Activated T-helper 17 cell treated with anti-CD3 and anti-CD28 coated beads, Interleukin-2, amount 50 U/mL, for 72 hours (primary cell): ENCODE results near the gene HMG20A. TPM values are rescaled to one million over a fixed set of nuclear protein-coding genes. Genes with fewer than 3 reads are reported as not detected.

Source experiments
- ATAC-seq: fragments of 150-1000 bp; cut with Tn5 transposase; replicated peaks from 2 replicates; pipeline ENCODE4 v1.10.0; 2021; ENCODE audit warnings: mild to moderate bottlenecking, moderate library complexity
- H3K27ac Mint-ChIP-seq: one replicate; pipeline ENCODE4 v1.8.0; 2022; ENCODE audit warnings: mixed read lengths
- H3K27me3 Mint-ChIP-seq: one replicate; pipeline ENCODE4 v1.8.0; 2022; ENCODE audit warnings: mixed read lengths
- H3K36me3 Mint-ChIP-seq: one replicate; pipeline ENCODE4 v1.8.0; 2022; ENCODE audit warnings: low read depth, mild to moderate bottlenecking, mixed read lengths
- H3K4me1 Mint-ChIP-seq: one replicate; pipeline ENCODE4 v1.8.0; 2022; ENCODE audit warnings: mixed read lengths
- H3K4me3 Mint-ChIP-seq: one replicate; pipeline ENCODE4 v1.8.0; 2022; ENCODE audit warnings: mild to moderate bottlenecking, mixed read lengths
- H3K9me3 Mint-ChIP-seq: one replicate; pipeline ENCODE4 v1.8.0; 2022; ENCODE audit warnings: mixed read lengths
- total RNA-seq, 2 donors: library from RNA; stranded (reverse); gene quantifications; one replicate each; pipeline ENCODE4 v1.2.3, GENCODE V29; 2022

The HMG20A gene
- total RNA-seq, 2 donors from 2014 or later: 30.4 to 31.2 TPM

DNA sequence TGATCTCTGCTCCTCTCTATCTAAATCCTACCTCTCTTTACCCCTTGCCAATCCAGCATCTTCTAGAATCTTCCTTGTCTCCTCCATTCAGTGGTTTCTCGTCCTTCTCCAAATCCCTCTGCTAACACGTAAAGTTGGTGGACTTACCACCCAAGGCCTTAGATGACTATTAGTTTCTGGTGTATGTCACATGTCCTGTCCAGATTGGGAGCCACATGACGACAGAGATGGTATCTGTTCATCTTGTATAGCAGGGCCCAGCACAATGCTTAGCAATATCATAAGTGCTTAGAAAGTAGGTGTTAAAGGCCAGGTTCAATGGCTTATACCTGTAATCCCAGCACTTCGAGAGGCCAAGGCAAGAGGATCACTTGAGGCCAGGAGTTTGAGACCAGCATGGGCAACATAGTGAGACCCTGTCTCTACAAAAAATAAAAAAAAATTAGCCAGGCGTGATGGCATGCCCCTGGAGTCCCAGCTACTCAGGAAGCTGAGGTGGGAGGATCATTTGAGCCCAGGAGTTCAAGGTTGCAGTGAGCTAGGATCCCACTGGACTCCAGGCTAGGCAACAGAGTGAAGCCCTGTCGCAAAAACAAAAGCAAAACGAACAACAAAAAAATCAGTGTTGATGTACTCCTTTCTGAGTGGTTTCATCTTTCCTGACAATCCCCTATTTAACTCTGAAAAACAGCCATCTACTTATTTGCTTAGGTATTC is 81.8 kb downstream of the HMG20A start:
- no peaks in the 10 kb centered on the region for H3K4me1 Mint-ChIP-seq
- H3K9me3 Mint-ChIP-seq: no peaks in the 10 kb centered on the region
- no peak overlapping the region for H3K27ac Mint-ChIP-seq
- H3K27me3 Mint-ChIP-seq: no peaks in the 10 kb centered on the region
- no peaks in the 10 kb centered on the region for H3K36me3 Mint-ChIP-seq
- no peak for ATAC-seq
- no peak overlapping the region for H3K4me3 Mint-ChIP-seq

DNA sequence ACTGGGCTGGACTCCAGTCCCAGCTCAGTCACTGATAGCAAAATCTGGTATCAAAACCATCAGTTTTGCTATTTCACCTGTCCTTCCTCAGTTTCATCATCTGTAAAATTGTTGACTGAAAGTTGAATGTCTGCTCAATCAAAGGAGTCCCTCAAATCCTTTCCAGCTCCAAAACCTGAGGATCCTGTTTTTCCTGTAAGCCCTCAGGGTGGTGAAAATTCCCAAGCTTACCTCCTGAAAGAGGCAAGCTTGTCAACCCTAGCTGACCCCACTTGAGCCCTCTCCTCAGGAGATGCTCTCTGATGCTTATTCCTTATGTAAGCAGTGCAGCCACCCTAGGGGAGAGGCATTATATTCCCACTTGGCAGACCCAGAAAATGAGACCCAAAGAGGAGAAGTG is 82.6 kb downstream of the HMG20A start:
- Mint-ChIP-seq H3K27ac (no peak overlapping the region), H3K4me1 (peaks cover 3% of the 10 kb centered on the region), H3K9me3 (no peaks in the 10 kb centered on the region), H3K36me3 (no peaks in the 10 kb centered on the region), H3K27me3 (no peaks in the 10 kb centered on the region), H3K4me3 (no peak overlapping the region)
- ATAC-seq: no peak

DNA sequence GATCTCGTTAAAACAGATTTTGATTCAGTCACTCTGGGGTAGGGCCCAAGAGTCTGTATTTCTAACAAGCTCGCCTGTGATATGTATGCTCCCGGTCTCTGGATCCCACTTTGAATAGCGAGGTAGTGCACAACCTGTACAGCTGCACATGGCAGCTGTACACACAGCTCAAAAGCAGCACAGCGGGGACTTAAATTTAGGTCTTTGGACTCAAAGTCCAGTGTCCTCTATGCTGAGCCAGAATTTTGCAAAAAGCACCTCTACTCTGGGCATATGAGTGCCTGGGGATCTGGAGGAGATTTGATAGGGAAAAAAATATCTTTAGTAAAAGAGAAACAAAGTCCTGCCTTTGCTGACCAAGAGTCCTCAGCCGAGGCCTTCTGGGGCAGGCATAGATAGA is 83.1 kb downstream of the HMG20A start:
- Mint-ChIP-seq H3K27me3 (no peaks in the 10 kb centered on the region), H3K36me3 (no peaks in the 10 kb centered on the region), H3K27ac (no peak overlapping the region), H3K4me1 (peaks cover 7% of the 10 kb centered on the region), H3K4me3 (no peak overlapping the region), H3K9me3 (no peaks in the 10 kb centered on the region)
- ATAC-seq: no peak

DNA sequence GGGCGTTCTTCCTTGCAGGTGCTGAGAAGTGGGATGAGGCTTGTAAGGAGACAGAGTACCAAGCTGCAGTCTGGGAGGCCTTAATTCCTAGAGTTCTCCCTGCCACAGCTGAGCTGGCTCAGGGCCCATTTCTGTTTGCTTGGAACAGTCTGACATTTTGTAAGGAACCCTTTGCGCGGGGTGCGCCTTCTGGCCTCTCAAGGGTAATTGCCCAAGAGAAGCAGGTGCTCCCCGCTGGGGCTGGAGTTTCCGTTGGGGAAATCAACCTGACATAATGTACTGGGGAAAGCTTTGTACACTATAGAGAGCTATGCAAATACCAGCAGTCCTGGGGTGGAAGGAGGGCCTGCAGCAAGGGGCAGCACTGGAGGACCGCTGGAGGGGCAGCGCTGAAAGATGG is 83.6 kb downstream of the HMG20A start:
- no peaks in the 10 kb centered on the region for H3K27me3 Mint-ChIP-seq
- H3K4me3 Mint-ChIP-seq: no peak overlapping the region
- H3K9me3 Mint-ChIP-seq: no peaks in the 10 kb centered on the region
- H3K36me3 Mint-ChIP-seq: no peaks in the 10 kb centered on the region
- peaks cover 7% of the 10 kb centered on the region for H3K4me1 Mint-ChIP-seq
- ATAC-seq: no peak
- no peak overlapping the region for H3K27ac Mint-ChIP-seq

DNA sequence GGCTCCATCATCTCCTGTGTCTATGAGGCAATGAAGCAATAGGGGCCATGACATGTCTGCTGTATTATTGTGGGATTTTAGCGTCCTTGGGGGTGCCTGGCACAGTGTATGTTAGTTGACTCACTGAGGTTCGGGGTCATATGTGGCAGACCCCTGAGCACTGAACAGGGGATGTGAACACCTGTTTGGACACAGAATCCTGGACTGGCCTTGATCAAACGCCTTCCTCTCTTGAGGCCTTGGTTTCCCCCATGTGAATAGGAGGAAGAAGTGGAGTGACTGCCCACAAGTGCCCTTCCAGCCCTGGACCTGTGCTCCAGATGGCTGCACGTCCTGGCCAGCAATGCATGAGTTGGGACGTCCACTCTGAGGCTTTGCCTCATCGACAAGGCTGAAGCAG is 84.2 kb downstream of the HMG20A start:
- no peak for ATAC-seq
- no peaks in the 10 kb centered on the region for H3K9me3 Mint-ChIP-seq
- H3K27me3 Mint-ChIP-seq: no peaks in the 10 kb centered on the region
- peaks cover 7% of the 10 kb centered on the region for H3K4me1 Mint-ChIP-seq
- H3K27ac Mint-ChIP-seq: no peak overlapping the region
- no peak overlapping the region for H3K4me3 Mint-ChIP-seq
- no peaks in the 10 kb centered on the region for H3K36me3 Mint-ChIP-seq

DNA sequence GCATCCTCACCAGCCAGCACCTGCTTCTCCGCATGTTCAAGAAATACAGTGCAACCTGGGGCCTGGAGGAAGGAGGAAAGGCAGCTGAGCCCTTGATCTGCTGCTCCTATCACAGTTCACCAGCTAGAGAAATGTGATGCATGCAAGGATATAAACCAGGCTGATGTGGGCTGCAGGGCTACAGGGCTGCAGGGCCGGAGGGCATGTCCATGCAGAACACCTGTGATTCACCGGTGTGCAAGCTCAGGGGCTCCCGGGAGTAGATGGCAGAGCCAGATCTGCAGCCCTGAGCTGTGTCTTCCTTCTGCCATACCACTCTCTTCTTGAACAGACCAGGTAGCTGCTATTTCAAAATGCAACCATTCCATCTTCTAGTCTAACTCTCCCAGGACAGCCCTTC is 84.9 kb downstream of the HMG20A start:
- H3K27me3 Mint-ChIP-seq: no peaks in the 10 kb centered on the region
- H3K9me3 Mint-ChIP-seq: no peaks in the 10 kb centered on the region
- no peak for ATAC-seq
- no peak overlapping the region for H3K27ac Mint-ChIP-seq
- no peaks in the 10 kb centered on the region for H3K36me3 Mint-ChIP-seq
- H3K4me1 Mint-ChIP-seq: peaks cover 7% of the 10 kb centered on the region
- no peak overlapping the region for H3K4me3 Mint-ChIP-seq

DNA sequence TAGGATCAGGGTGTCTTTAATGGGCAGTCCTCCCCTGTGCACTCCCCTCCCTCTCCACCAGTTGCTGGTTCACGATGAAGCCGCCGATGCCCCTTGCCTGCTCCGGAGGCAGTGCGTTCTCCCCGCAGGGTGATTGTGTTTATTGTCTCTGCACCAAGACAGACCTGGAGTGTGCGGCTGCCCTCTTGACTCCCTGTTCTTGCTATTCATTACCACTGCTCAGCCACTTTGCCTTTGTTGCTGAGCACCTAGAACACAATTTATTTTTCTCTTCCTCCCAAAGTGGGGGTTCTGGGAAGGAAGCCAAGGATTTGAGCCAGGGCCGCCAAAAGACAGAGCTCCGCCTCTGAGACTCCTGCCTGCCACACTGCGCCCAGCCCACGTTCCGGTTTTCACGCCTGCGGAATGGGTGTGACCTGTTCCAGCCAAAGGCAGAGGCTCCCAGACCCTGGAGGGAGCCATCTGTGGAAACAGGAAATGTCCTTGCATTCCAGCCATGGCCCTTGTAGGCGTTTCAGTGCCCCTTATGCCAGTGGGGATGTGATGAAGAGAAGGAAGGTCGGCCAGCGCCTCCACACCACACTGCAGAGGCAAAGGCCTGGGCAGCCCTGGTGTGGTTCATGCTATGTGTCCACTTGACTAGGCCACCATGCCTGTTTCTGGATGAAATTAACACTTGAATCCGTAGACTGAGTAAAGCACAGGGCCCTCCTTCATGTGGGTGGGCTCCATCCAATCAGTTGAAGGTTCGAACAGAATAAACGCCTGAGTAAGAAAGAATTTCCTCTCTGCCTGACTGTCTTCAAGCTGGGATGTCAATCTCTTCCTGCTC is 85.8 kb downstream of the HMG20A start:
- Mint-ChIP-seq H3K4me1 (peaks cover 7% of the 10 kb centered on the region), H3K27ac (no peak overlapping the region), H3K9me3 (no peaks in the 10 kb centered on the region), H3K36me3 (no peaks in the 10 kb centered on the region), H3K27me3 (no peaks in the 10 kb centered on the region), H3K4me3 (no peak overlapping the region)
- no peak for ATAC-seq

DNA sequence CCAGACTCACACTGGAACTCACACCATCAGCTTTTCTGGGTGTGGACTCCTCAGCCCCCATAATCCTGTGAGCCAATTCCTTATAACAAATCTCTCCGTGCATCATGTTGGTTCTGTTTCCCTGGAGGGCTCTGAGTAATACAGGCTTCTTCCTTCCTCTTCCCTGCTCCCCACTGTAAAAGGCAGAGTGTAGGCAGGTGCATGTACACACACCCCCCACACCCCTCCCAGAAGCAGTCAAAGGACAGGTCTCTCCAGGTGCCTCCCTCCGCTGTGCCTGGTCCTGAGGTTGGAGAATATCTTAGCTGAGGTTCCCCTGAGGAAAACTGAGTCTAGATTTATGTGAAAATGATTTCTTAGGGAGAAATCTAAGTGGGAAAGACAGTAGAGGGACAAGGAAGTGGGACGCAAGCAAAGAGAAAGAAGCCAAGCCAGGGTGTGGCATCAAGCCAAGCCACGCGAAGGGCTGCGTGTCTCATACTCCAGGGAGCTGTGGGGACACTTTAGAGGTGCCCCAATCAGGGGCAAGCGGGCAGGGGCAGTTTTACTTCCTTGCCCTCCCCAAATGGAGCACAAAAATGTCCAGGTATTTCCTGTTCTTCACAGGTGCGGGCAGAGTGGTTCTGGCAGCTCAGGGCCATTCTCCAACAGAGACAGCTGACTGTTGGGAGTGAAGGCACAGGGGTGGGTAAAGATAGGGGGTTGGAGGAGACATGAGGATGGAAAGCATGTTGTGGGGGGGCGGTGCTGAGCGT is 86.6 kb downstream of the HMG20A start:
- no peaks in the 10 kb centered on the region for H3K36me3 Mint-ChIP-seq
- no peak overlapping the region for H3K4me3 Mint-ChIP-seq
- no peaks in the 10 kb centered on the region for H3K9me3 Mint-ChIP-seq
- peaks cover 7% of the 10 kb centered on the region for H3K4me1 Mint-ChIP-seq
- H3K27ac Mint-ChIP-seq: no peak overlapping the region
- no peaks in the 10 kb centered on the region for H3K27me3 Mint-ChIP-seq
- no peak for ATAC-seq

DNA sequence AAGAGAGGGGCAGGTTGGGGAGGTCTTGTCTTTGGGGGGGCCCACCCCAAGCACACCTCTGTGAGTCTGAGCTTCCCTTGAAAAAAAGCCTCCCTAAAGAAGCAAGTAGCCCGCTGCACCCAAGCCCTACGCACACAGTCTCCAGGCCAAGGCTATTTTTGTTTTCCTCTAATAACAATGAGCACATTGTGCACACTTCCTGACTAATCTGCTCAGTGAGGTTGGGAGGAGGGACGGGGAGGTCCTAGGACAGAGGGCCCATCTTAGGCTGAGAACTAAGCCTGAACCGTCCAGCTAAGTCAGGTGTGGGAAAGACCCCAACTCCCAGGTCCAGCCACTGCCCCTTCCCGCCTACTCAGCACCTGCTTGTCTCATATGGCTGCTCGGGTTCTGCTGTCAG is 87.2 kb downstream of the HMG20A start:
- Mint-ChIP-seq H3K27me3 (no peaks in the 10 kb centered on the region), H3K4me1 (peaks cover 7% of the 10 kb centered on the region), H3K36me3 (no peaks in the 10 kb centered on the region), H3K27ac (no peak overlapping the region), H3K9me3 (no peaks in the 10 kb centered on the region), H3K4me3 (no peak overlapping the region)
- ATAC-seq: no peak

DNA sequence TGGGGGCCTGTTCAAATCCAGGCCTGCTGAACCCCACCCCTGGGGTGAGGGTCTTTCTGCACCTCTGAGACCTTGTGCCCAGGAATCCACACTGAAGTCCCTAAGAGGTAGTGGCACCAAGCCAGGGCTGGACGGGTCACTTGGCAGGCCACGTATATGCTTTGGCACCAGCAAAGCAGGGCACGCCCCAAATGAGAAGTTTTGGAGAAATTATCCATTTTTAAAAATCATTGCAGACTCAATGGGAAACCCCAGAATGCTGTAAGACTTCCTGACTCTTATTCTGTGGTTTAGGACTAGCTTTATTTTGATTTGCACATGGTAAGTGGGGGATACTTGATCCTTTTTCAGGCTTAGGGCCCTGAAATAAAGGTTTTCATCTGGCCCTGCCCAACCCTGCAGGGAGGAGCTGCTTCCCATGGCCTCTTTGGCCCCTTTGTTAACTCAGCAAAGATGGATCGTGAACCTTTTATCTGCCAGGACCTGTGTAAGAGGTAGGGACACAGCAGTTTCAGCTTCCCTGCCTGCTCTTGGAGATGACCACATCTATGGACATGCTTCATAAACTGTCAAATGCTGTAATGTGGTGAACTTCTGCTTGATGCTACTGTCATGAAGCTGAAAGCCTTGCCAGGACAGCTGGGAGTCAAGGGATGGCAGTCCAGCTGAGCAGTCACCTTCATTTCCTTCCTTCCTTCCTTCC is 88.0 kb downstream of the HMG20A start:
- Mint-ChIP-seq H3K4me1 (peaks cover 7% of the 10 kb centered on the region), H3K36me3 (no peaks in the 10 kb centered on the region), H3K27me3 (no peaks in the 10 kb centered on the region), H3K9me3 (no peaks in the 10 kb centered on the region), H3K27ac (no peak overlapping the region), H3K4me3 (no peak overlapping the region)
- ATAC-seq: no peak

DNA sequence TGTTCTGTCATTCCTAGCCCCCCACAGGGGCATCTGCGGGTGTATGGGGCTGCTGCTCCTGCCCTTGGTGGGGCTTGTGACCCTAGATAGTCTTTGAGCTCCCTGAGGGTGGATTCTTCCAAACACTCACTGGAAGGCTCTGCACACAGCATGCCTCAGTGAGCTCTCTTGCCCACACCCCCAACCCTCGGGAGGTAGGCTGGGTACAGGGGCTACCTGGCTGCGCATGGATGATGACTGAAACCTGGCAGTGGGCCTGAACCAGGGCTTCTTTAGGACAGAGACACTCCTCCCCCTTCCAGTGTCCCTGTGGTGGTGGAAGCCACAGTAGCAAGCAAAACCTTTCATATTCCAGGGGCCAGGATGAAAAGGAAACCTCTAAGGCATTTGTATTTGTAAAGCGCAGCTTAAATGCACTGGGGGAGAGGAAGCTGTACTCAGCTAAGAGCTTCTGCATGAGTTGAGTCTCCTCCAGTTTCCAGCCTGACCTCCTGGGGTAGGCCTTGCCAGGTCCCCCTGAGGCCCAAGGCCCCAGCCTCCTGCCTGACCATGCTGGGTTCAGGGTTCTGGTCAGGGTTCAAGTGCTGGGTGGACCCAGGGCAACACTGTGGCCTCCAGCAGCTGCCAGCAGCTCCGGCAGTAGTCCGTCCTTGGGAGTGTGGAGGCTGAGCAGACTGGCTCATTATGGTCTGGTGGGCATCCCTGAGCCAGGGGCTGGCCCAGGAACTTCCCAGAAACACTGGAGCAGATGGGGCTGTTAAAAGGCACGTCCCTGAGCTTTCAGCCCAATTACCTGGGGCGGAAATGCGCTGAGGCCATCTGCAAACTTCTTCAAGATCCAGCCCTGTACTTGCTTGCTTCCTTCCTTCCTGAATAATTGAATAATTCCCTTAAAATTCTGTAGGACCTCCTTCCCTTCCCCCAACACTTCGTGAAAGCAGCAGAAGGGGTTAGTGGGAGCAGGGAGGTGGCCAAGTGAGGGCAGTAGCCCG is 89.7 kb downstream of the HMG20A start:
- Mint-ChIP-seq H3K4me3 (no peak overlapping the region), H3K27ac (no peak overlapping the region), H3K4me1 (peaks cover 7% of the 10 kb centered on the region)

DNA sequence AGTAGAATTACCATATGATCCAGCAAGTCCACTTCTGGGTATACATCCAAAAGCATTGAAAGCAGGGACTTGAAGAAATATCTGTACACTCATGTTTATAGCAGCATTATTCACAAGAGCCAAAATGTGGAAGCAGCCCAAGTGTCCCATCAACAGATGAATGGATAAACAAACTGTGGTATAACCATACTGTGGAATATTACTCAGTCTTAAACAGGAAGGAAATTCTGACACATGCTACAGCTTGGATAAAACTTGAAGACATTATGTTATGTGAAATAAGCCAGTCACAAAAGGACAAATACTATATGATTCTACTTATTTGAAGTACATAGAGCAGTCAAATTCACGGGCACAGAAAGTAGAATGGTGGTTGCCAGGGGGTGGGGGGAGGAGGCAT is 91.2 kb downstream of the HMG20A start:
- Mint-ChIP-seq H3K9me3 (no peaks in the 10 kb centered on the region), H3K4me1 (peaks cover 7% of the 10 kb centered on the region), H3K36me3 (no peaks in the 10 kb centered on the region), H3K27me3 (no peaks in the 10 kb centered on the region), H3K4me3 (no peak overlapping the region), H3K27ac (no peak overlapping the region)
- ATAC-seq: no peak

More for the DNA sequence above, 89.7 kb downstream of the HMG20A start:
- no peak for ATAC-seq
- no peaks in the 10 kb centered on the region for H3K9me3 Mint-ChIP-seq
- no peaks in the 10 kb centered on the region for H3K27me3 Mint-ChIP-seq
- no peaks in the 10 kb centered on the region for H3K36me3 Mint-ChIP-seq

DNA sequence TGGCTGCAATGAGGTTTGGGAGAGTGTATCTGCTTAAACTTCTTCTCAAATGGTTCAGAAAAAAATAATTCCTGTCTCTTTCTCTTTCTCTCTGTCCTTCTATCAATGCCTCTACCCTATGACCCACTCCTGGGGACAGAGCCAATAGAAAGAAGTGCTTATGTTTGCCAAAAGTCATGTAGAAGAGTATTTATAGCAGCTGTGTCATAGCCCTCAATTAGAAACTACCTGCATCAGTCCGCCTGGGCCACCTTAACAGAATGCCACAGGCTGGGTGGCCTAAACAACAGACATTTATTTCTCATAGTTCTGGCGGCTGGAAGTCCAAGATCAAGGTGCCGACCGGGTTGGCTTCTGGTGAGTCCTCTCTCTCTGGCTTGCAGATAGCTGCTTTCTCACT is 92.5 kb downstream of the HMG20A start:
- no peaks in the 10 kb centered on the region for H3K27me3 Mint-ChIP-seq
- H3K27ac Mint-ChIP-seq: no peak overlapping the region
- no peak overlapping the region for H3K4me3 Mint-ChIP-seq
- H3K36me3 Mint-ChIP-seq: no peaks in the 10 kb centered on the region
- peaks cover 4% of the 10 kb centered on the region for H3K4me1 Mint-ChIP-seq
- no peaks in the 10 kb centered on the region for H3K9me3 Mint-ChIP-seq
- no peak for ATAC-seq
